ENCODE results near the gene CIB4.

The CIB4 gene

DNA sequence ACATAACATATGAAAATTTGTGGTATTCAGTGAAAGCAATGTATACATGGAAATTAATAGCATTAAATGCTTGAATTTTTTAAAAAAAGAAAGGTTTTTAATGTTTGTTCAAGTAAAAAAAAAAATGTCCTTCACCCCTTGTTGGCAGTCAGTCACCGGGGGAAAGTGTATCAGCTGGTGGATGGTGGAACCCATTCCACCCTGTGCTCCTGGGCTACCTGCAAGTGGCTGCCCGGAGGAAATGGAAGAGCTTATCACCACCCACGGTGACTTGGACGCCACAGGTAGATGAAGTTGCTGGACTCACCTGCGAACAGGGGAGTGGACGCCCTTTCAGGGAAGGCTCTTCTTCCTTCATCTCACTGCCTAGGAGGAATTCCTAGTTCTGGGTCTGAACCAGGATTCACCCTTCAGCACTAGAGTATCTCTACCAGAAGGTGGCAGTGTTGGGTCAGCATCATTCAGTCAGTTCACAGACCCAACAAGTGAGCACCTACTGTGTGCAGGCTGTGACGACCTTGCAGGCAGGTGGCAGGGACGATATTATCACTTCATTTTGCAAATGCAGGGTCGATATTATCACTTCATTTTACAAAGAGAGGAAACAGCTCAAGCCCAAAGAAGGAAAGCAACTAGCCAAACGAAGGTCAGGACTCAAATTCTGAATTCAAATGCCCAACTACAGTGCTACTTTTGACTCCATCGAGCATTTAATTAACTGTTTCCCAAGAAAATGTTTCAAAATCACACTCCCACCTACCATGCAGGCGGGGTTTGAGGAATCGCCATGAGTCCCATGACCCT is 35.8 kb downstream of the CIB4 start:
- H3K36me3 Mint-ChIP-seq (ENCODE audit: low read depth), result no peaks in the 10 kb centered on the region
- peaks cover 19% of the 10 kb centered on the region for H3K27me3 Mint-ChIP-seq (ENCODE audit: low read depth)
- H3K4me1 Mint-ChIP-seq, result peaks cover 37% of the 10 kb centered on the region
- TF ChIP-seq, protein P1, sequence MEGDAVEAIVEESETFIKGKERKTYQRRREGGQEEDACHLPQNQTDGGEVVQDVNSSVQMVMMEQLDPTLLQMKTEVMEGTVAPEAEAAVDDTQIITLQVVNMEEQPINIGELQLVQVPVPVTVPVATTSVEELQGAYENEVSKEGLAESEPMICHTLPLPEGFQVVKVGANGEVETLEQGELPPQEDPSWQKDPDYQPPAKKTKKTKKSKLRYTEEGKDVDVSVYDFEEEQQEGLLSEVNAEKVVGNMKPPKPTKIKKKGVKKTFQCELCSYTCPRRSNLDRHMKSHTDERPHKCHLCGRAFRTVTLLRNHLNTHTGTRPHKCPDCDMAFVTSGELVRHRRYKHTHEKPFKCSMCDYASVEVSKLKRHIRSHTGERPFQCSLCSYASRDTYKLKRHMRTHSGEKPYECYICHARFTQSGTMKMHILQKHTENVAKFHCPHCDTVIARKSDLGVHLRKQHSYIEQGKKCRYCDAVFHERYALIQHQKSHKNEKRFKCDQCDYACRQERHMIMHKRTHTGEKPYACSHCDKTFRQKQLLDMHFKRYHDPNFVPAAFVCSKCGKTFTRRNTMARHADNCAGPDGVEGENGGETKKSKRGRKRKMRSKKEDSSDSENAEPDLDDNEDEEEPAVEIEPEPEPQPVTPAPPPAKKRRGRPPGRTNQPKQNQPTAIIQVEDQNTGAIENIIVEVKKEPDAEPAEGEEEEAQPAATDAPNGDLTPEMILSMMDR (IDR thresholded peaks at IDR 0.05; ENCODE audit: unreplicated experiment in 3 of 3), result peak; percentile 84 to 89 (median 84)
- peaks cover 3% of the 10 kb centered on the region for H3K9me3 Mint-ChIP-seq
- H3K4me3 Mint-ChIP-seq, result no peak overlapping the region
- H3K27ac Mint-ChIP-seq, result peak overlapping the region in 2 of 3 experiments; percentile 38 to 55

DNA sequence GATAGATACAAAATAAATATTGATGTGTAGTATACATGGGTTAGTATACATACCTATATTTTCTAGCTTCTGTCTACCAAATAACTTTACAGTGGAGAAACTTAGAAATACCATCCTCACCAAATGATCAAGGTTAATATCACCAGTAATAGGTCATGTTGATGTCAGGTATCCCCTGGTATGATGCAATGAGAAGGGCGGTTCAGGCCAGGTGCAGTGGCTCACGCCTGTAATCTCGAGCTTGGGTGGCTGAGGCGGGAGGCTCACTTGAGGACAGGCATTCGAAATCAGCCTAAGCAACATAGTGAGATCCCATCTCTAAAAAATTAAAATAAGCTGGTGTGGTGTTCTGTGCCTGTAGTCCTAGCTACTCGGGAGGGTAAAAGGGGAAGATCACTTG is 38.6 kb downstream of the CIB4 start:
- Mint-ChIP-seq H3K27ac (no peak overlapping the region), H3K4me3 (no peak overlapping the region), H3K27me3 (ENCODE audit: low read depth) (peaks cover 15% of the 10 kb centered on the region), H3K9me3 (peaks cover 3% of the 10 kb centered on the region), H3K4me1 (peaks cover 20% of the 10 kb centered on the region), H3K36me3 (ENCODE audit: low read depth) (no peaks in the 10 kb centered on the region)
- TF ChIP-seq, protein P1 (IDR thresholded peaks at IDR 0.05; ENCODE audit: unreplicated experiment in 3 of 3), result no peak

DNA sequence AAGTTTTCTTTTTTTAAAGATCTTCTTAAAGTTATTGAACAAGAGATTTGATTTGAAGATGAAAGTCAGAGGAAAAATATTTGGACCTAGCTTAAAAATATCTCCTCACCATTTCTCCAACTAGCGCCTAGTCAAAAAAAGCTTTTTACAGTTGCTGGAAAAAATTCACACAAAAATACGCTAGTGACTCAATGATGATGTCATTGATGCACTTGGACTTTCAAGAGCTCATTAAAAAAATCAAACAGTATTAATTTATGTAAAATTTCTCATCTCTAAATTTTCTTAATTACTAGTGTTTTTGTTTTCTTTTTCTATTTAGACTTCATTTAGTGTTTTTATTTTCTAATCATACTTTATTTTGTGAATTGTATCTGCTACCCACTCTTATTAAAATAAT is 41.8 kb downstream of the CIB4 start:
- no peaks in the 10 kb centered on the region for H3K36me3 Mint-ChIP-seq (ENCODE audit: low read depth)
- no peak overlapping the region for H3K4me3 Mint-ChIP-seq
- H3K27me3 Mint-ChIP-seq (ENCODE audit: low read depth), result peaks cover 22% of the 10 kb centered on the region
- TF ChIP-seq, protein P1 (IDR thresholded peaks at IDR 0.05; ENCODE audit: unreplicated experiment in 3 of 3), result no peak
- peaks cover 3% of the 10 kb centered on the region for H3K9me3 Mint-ChIP-seq
- no peaks in the 10 kb centered on the region for H3K4me1 Mint-ChIP-seq
- H3K27ac Mint-ChIP-seq, result no peak overlapping the region

DNA sequence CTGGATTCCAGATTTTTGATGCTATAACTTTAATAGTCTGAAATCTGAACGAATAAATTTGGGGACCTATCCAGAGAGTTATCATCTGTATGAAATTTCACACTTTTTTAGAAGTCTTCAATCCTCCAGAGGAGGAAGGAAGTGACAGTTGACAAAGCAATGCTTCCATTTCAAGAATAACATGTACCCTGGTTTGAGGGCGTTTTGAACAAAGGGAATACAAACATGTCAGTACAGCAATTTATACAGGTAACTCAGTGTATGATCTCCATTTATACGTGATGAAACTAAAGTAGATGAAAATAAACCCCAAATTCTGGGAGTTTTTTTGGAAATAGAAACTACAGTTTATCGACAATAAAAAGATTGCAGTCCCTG is 42.2 kb downstream of the CIB4 start:
- Mint-ChIP-seq H3K9me3 (peaks cover 3% of the 10 kb centered on the region), H3K36me3 (ENCODE audit: low read depth) (no peaks in the 10 kb centered on the region), H3K27ac (no peak overlapping the region), H3K27me3 (ENCODE audit: low read depth) (peaks cover 22% of the 10 kb centered on the region), H3K4me3 (no peak overlapping the region), H3K4me1 (no peaks in the 10 kb centered on the region)
- TF ChIP-seq, protein P1 (IDR thresholded peaks at IDR 0.05; ENCODE audit: unreplicated experiment in 3 of 3), result no peak

DNA sequence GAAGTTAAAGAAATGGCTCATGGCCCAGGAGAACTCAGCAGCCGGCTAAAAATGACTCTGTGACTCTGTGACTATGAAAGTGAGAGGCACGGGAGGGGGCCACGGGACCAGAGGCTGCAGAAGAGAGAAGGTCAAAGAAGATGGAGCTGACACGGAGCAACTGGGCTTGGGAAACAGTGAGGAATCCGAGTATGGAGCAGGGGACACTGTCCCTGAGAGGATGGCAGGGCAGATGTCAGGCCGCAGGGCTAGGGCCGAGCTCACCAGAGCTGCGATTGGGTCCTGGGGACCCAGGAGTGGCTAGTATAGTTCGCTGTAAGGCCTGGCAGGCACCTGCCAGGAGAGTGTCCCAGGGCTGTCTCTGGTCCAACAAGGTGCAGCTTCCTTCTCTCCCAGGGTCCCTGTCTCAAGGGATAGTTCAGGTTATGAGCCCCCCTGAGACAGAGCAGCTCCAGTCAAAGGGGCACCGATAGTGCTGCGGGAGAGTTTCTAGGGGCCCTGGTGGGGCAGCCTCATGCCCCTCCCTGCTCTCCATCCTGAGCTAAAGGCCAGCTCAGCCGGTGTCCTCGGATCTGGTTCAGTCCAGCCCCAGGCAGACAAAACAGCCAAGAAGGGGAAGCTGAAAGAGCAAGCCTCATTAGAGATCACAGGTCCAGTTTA is 42.7 kb downstream of the CIB4 start:
- TF ChIP-seq, protein P1 (IDR thresholded peaks at IDR 0.05; ENCODE audit: unreplicated experiment in 3 of 3), result no peak
- no peaks in the 10 kb centered on the region for H3K4me1 Mint-ChIP-seq
- peaks cover 22% of the 10 kb centered on the region for H3K27me3 Mint-ChIP-seq (ENCODE audit: low read depth)
- no peak overlapping the region for H3K4me3 Mint-ChIP-seq
- H3K9me3 Mint-ChIP-seq, result peaks cover 3% of the 10 kb centered on the region
- H3K36me3 Mint-ChIP-seq (ENCODE audit: low read depth), result no peaks in the 10 kb centered on the region
- H3K27ac Mint-ChIP-seq, result peak overlapping the region in 1 of 3 experiments; percentile 38
